Measurements from ENCODE around the gene PLPPR5. TPM values are rescaled to one million over a fixed set of nuclear protein-coding genes. Genes with fewer than 3 reads are reported as not detected.

PLPPR5 gene
- total and polyA plus RNA-seq, 2 of the 8 experiments (the other 6 are each of a cell fraction or from before 2014, with no cell fraction given) = 1.9 to 5.6 TPM

DNA sequence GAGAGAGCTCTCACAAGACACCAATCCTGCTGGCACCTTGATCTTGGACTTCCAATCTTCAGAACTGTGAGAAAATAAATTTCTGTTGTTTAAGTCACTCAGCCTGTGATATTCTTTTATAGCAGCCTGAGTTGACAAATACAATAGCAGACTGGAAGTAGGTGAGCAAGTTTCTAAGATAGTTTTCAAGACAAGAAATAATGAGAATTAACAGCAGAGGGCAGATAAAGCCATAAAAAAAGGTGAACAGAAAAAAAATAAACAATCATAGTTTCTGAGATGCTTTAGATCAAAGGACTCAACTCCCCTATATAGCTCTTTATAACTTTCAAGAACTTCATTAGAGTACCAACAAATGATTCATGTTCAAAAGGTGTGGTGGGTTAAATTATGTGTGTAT, 119.8 kb downstream of the PLPPR5 start:
- H3K27me3 ChIP-seq (replicated peaks in 1 of 4; ENCODE audit: control insufficient read depth in 3 of 4, extremely low read depth in 1 of 4, insufficient read depth in 3 of 4, low read length in 3 of 4) = no peaks in the 10 kb centered on the region
- no peaks in the 10 kb centered on the region for H4K20me1 ChIP-seq (replicated peaks in 1 of 2; ENCODE audit: control insufficient read depth in 1 of 2, insufficient read depth in 2 of 2, low read length in 2 of 2)
- TF ChIP-seq, protein P1, sequence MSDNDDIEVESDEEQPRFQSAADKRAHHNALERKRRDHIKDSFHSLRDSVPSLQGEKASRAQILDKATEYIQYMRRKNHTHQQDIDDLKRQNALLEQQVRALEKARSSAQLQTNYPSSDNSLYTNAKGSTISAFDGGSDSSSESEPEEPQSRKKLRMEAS (IDR thresholded peaks at IDR 0.05) = no peak
- TF ChIP-seq TEAD4 (IDR thresholded peaks at IDR 0.05; ENCODE audit: low read depth, low read length) = no peak
- H3K23me2 ChIP-seq (ENCODE audit: low read depth, low read length) = no peaks in the 10 kb centered on the region
- no peak overlapping the region for H2BK20ac ChIP-seq (ENCODE audit: low read length)
- no peak overlapping the region for H2AFZ ChIP-seq (ENCODE audit: low read length)
- H3K36me3 ChIP-seq (ENCODE audit: control insufficient read depth in 2 of 4, insufficient read depth in 4 of 4, low read length in 3 of 4) = peaks cover 0 to 3% (median 0%) of the 10 kb centered on the region in 4 experiments; a peak in 1 of 8 replicates
- no peak overlapping the region for H3K4me3 ChIP-seq (ENCODE audit: extremely low read depth in 1 of 4, insufficient read depth in 2 of 4, low read depth in 3 of 4, low read length in 4 of 4)
- ChIA-PET POLR2A (ENCODE audit: partially characterized antibody) (no interaction called here), CTCF (ENCODE audit: partially characterized antibody) (interaction anchor here (0.6 to 1.3 kb wide), 4 partner anchors 10 to 259 kb away, joined by 3 read pairs; no protein-coding TSS in a partner anchor)
- H2BK15ac ChIP-seq (ENCODE audit: low read length) = no peak overlapping the region
- H4K91ac ChIP-seq (replicated peaks; ENCODE audit: insufficient read length, low read length) = no peak overlapping the region
- H3K79me2 ChIP-seq (ENCODE audit: control insufficient read depth in 1 of 2, insufficient read depth in 2 of 2, low read length in 2 of 2) = no peaks in the 10 kb centered on the region
- no peaks in the 10 kb centered on the region for H3K4me1 ChIP-seq (replicated peaks in 1 of 4; ENCODE audit: control insufficient read depth in 3 of 4, insufficient read depth in 4 of 4, low read length in 3 of 4)
- DNase-seq (ENCODE audit: low read depth in 1 of 2, low spot score in 2 of 2) = no peak
- no peaks in the 10 kb centered on the region for H3K79me1 ChIP-seq (ENCODE audit: low read depth, low read length)
- no peak overlapping the region for H4K5ac ChIP-seq (ENCODE audit: insufficient read length, low read depth, low read length)
- H2BK120ac ChIP-seq (replicated peaks; ENCODE audit: low read depth, low read length) = no peak overlapping the region
- FAIRE-seq = no peak
- H3K4me2 ChIP-seq (ENCODE audit: insufficient read depth in 1 of 2, low read depth in 2 of 2, low read length in 2 of 2) = no peak overlapping the region
- no peak overlapping the region for H3K14ac ChIP-seq (ENCODE audit: insufficient read length)
- H3K9me3 ChIP-seq (ENCODE audit: insufficient read depth in 2 of 2, low read depth in 1 of 2, low read length in 1 of 2) = peaks cover 9 to 12% of the 10 kb centered on the region in 2 experiments
- no peak overlapping the region for H3K23ac ChIP-seq (ENCODE audit: insufficient read length)
- no peak overlapping the region for H3K27ac ChIP-seq (ENCODE audit: low read depth, low read length)
- H2BK5ac ChIP-seq (ENCODE audit: low read depth, low read length) = no peak overlapping the region
- no peak overlapping the region for H3K9ac ChIP-seq (replicated peaks in 1 of 4; ENCODE audit: extremely low read depth in 1 of 4, low read depth in 3 of 4, low read length in 3 of 4)
- H3K18ac ChIP-seq (ENCODE audit: extremely low read depth, low read length) = no peak overlapping the region
- H2AK5ac ChIP-seq (ENCODE audit: low read depth, low read length) = no peak overlapping the region
- no peak overlapping the region for H3K4ac ChIP-seq (replicated peaks; ENCODE audit: insufficient read length, low read depth, low read length)
- no peak overlapping the region for H2BK12ac ChIP-seq (ENCODE audit: low read depth, low read length)
- H3K56ac ChIP-seq (replicated peaks; ENCODE audit: insufficient read length, low read depth, low read length) = no peak overlapping the region
- H4K8ac ChIP-seq (ENCODE audit: extremely low read depth, insufficient read depth, low read length) = no peak overlapping the region
